Muscle layer of colon (tissue), 2 donors: Measurements from ENCODE around the gene POFUT2.

Source experiments
- H3K27ac ChIP-seq: one replicate; pipeline ENCODE4 v1.7.0; 2013; ENCODE audit warnings: low read depth, mild to moderate bottlenecking, low read length, moderate library complexity
- H3K27me3 ChIP-seq, 2 donors: one replicate each; pipeline ENCODE4 v1.7.0; 2013; ENCODE audit warnings: low read length in 2 of 2, mild to moderate bottlenecking in 2 of 2; ENCODE audit not compliant: insufficient read depth in 2 of 2, control insufficient read depth in 1 of 2
- H3K36me3 ChIP-seq: one replicate; pipeline ENCODE4 v1.7.0; 2013; ENCODE audit warnings: mild to moderate bottlenecking, low read length; ENCODE audit not compliant: insufficient read depth
- H3K4me1 ChIP-seq: one replicate; pipeline ENCODE4 v1.7.0; 2013; ENCODE audit warnings: mild to moderate bottlenecking, low read length; ENCODE audit not compliant: insufficient read depth
- H3K4me3 ChIP-seq, 2 donors: one replicate each; pipeline ENCODE4 v1.7.0; 2013; ENCODE audit warnings: low read length in 2 of 2, low read depth in 1 of 2, mild to moderate bottlenecking in 1 of 2, moderate library complexity in 1 of 2
- H3K9ac ChIP-seq: one replicate; pipeline ENCODE4 v1.7.0; 2013; ENCODE audit warnings: low read length
- H3K9me3 ChIP-seq: one replicate; pipeline ENCODE4 v1.7.0; 2013; ENCODE audit warnings: mild to moderate bottlenecking, low read length
- donor health status: abdominal sarcoma.
- donor health status: Adenocarcinoma of cecum.

The POFUT2 gene

GRCh38 chr21:45292399-45293219 lies 4.9 kb upstream of the POFUT2 start:
- peaks cover 57% of the 10 kb centered on the region for H3K4me1 ChIP-seq
- H3K9me3 ChIP-seq, result no peaks in the 10 kb centered on the region
- H3K27ac ChIP-seq, result peak overlapping the region; percentile 98
- H3K9ac ChIP-seq, result peak overlapping the region; percentile 87
- H3K4me3 ChIP-seq, result peak overlapping the region in 1 of 2 donors; percentile 29
- no peaks in the 10 kb centered on the region for H3K27me3 ChIP-seq
- H3K36me3 ChIP-seq, result no peaks in the 10 kb centered on the region

GRCh38 chr21:45291613-45292398 lies 4.1 kb upstream of the POFUT2 start:
- Histone ChIP-seq H3K4me1 (peaks cover 55% of the 10 kb centered on the region), H3K27ac (peak overlapping the region; percentile 69), H3K9ac (no peak overlapping the region), H3K36me3 (no peaks in the 10 kb centered on the region), H3K4me3 (no peak overlapping the region), H3K27me3 (no peaks in the 10 kb centered on the region), H3K9me3 (no peaks in the 10 kb centered on the region)

DNA sequence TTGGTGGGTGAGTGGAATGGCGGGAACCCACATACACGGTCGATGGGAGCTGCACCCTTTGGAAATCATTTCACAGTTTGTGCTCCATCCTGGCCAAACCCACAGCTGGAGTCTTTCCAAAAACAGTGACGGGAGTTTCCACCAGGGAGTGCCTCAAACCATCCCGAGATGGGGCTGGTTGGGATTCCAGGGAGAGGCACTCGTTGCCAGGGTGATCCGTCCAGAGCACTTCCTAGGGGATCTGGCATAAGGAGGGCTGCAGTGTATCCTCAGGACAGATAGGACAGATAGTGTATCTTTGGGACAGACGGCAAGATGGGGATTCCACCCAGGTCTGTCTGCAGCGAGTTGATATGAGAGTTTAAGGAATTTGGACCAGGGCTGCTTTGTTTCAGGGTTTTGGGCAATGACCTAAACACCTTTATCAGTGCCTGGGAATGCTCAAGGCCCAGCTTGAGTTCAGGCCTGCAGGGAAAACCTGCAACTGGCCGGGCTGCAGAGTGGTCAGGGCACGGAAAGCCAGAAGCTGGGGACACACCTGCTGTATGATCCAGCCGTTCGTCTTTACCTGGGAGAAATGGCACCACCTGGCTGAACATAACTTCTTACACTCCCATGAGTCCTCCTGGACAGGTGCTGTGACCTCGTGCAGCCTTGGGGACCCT lies 3.4 kb upstream of the POFUT2 start:
- Histone ChIP-seq H3K36me3 (no peaks in the 10 kb centered on the region), H3K4me3 (no peak overlapping the region), H3K27ac (peak overlapping the region; percentile 69), H3K4me1 (peaks cover 51% of the 10 kb centered on the region), H3K9me3 (no peaks in the 10 kb centered on the region), H3K9ac (no peak overlapping the region), H3K27me3 (no peaks in the 10 kb centered on the region)

DNA sequence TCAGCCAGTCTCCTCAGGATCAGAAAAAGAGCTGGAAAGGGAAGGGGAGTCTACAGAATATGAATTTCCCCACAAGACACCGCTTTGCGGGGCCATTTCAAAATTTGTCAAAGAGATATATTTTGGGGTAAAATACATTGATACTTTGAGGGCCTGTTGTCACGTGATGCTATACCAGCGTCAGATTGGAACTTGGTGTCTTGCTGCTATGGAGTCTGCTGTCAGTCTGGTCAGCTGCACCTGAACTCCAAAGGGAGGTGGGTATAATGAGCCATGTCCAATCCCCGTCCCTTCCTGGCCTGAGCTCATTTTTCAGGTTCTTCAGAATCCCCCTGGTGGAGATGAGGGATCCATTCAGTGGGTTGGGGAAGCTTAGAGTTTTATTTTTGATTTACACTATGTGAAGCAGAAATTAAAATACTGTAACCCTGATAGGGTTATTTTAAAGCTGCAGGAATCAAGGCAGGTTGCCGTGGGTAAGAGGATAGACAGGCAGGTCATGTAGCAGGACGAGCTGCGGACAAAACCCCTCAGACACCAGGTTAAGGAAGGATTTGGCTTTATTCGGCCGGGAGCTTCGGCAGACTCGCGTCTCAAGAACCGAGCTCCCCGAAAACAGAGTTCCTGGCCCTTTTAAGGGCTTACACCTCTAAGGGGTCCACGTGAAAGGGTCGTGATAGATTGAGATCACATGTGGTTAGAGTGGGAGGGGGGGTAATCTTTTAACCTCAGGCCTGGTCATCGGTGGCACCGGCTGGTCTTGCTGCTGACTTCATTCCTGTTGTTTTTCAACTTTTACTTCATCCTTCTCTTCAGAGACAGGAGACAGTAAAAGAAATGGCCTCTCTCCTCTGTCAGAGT lies 2.2 kb upstream of the POFUT2 start:
- Histone ChIP-seq H3K4me1 (peaks cover 39% of the 10 kb centered on the region), H3K27ac (peak overlapping the region; percentile 37), H3K9ac (no peak overlapping the region)

DNA sequence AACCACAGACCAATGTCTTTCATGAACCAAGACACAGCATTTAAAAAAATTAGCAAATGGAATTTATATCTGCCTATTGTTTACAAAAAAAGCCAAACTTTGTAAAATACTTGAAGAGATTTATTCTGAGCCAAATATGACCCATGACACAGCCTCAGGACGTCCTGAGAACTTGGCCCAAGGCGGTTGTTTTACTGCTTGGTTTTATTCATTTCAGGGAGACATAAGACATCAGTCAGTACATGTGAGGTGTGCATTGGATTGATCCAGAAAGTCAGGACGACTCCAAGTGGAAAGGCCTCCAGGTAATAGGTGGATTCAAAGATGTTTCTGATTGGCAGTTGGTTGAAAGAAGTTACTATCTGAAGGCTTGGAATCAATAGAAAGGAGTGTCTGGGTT lies 1.4 kb upstream of the POFUT2 start:
- Histone ChIP-seq H3K9ac (peak overlapping the region; percentile 46), H3K36me3 (peaks cover 19% of the 10 kb centered on the region), H3K9me3 (no peaks in the 10 kb centered on the region), H3K27me3 (no peaks in the 10 kb centered on the region), H3K27ac (peak overlapping the region; percentile 24), H3K4me3 (no peak overlapping the region), H3K4me1 (peaks cover 34% of the 10 kb centered on the region)

More for the DNA sequence above, 2.2 kb upstream of the POFUT2 start:
- H3K9me3 ChIP-seq, result no peaks in the 10 kb centered on the region
- no peak overlapping the region for H3K4me3 ChIP-seq
- peaks cover 11% of the 10 kb centered on the region for H3K36me3 ChIP-seq
- no peaks in the 10 kb centered on the region for H3K27me3 ChIP-seq

DNA sequence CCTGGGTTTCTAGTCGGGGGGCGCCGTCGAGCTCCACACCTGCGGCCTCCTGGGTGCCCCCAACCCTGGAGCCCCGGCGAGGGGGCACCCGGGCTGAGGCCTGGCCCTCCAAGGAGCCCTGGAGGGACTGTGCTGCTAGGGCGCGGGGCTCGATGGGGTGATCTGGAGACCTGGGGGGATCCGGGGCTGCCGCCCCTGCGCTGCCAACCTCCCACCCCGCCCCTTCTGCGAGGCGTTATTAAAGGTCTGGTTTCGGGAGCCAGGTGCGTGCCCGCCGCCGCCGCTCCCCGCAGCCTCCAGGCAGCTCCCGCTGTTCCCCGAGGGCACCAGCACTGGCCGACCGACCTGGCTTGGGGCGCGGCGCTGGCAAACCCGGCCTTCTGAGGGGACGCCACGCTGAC lies 746 bp upstream of the POFUT2 start:
- H3K9me3 ChIP-seq, result no peaks in the 10 kb centered on the region
- H3K27me3 ChIP-seq, result no peaks in the 10 kb centered on the region
- peak overlapping the region; percentile 86 for H3K27ac ChIP-seq
- peak overlapping the region; percentile 20 to 79 for H3K4me3 ChIP-seq
- peak overlapping the region; percentile 46 for H3K9ac ChIP-seq
- peaks cover 24% of the 10 kb centered on the region for H3K36me3 ChIP-seq
- H3K4me1 ChIP-seq, result peaks cover 28% of the 10 kb centered on the region

GRCh38 chr21:45286671-45287437 lies 841 bp downstream of the POFUT2 start:
- Histone ChIP-seq H3K4me3 (peak overlapping the region in 1 of 2 donors; percentile 43), H3K9me3 (no peaks in the 10 kb centered on the region), H3K4me1 (peaks cover 18% of the 10 kb centered on the region), H3K27me3 (no peaks in the 10 kb centered on the region), H3K9ac (no peak overlapping the region), H3K27ac (peak overlapping the region; percentile 24), H3K36me3 (peaks cover 36% of the 10 kb centered on the region)

GRCh38 chr21:45285266-45285931 lies 2.3 kb downstream of the POFUT2 start:
- peaks cover 11% of the 10 kb centered on the region for H3K4me1 ChIP-seq
- no peak overlapping the region for H3K4me3 ChIP-seq
- H3K9ac ChIP-seq, result no peak overlapping the region
- no peaks in the 10 kb centered on the region for H3K27me3 ChIP-seq
- H3K36me3 ChIP-seq, result peaks cover 50% of the 10 kb centered on the region
- no peaks in the 10 kb centered on the region for H3K9me3 ChIP-seq
- no peak overlapping the region for H3K27ac ChIP-seq

DNA sequence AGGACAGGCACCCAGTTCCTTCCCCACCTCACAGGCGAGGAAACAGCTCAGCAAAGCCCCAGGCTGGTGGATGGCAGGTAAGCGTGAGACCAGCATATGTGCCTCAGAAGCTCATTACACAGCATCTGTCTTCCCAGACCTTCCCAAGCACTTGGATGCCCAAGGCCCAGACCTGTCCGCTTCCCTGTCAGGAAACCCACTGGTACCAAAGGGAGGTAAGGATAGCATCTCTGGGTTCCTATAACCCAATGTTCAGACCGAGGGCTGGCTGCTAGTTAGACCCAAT lies 3.3 kb downstream of the POFUT2 start:
- Histone ChIP-seq H3K4me3 (no peak overlapping the region), H3K27ac (no peak overlapping the region), H3K9ac (no peak overlapping the region), H3K36me3 (peaks cover 60% of the 10 kb centered on the region), H3K9me3 (no peaks in the 10 kb centered on the region), H3K4me1 (peaks cover 11% of the 10 kb centered on the region), H3K27me3 (no peaks in the 10 kb centered on the region)
